ENCODE measurements around the gene CARTPT.

The CARTPT gene

GRCh38 chr5:71719063-71719964 is at the start of gene CARTPT:
CARTPT (plus strand) TSS chr5:71719275; CDS start chr5:71719294, 19 bp downstream.
- peak; percentile 86 for DNase-seq (ENCODE audit: low spot score)

GRCh38 chr5:71677977-71678376 is 41.1 kb upstream of the CARTPT start:
- DNase-seq (ENCODE audit: low spot score): no peak

GRCh38 chr5:71679714-71680113 is 39.4 kb upstream of the CARTPT start:
- DNase-seq (ENCODE audit: low spot score): no peak

- no peak for DNase-seq (ENCODE audit: low spot score)
Observed at GRCh38 chr5:71680510-71680909, 38.6 kb upstream of the CARTPT start.

- no peak for DNase-seq (ENCODE audit: low spot score)
Observed at GRCh38 chr5:71681296-71681695, 37.8 kb upstream of the CARTPT start.

GRCh38 chr5:71684309-71684708 is 34.8 kb upstream of the CARTPT start:
- no peak for DNase-seq (ENCODE audit: low spot score)

GRCh38 chr5:71693828-71694427 is 25.1 kb upstream of the CARTPT start:
- peak; percentile 32 for DNase-seq (ENCODE audit: low spot score)

- DNase-seq (ENCODE audit: low spot score): no peak
Observed at GRCh38 chr5:71695071-71695470, 24.0 kb upstream of the CARTPT start.

- no peak for DNase-seq (ENCODE audit: low spot score)
Observed at GRCh38 chr5:71695595-71695994, 23.5 kb upstream of the CARTPT start.

- peak; percentile 61 for DNase-seq (ENCODE audit: low spot score)
Observed at GRCh38 chr5:71697967-71698366, 21.1 kb upstream of the CARTPT start.

- no peak for DNase-seq (ENCODE audit: low spot score)
Observed at GRCh38 chr5:71699233-71699632, 19.8 kb upstream of the CARTPT start.

GRCh38 chr5:71699751-71700150 is 19.3 kb upstream of the CARTPT start:
- no peak for DNase-seq (ENCODE audit: low spot score)

- no peak for DNase-seq (ENCODE audit: low spot score)
Observed at GRCh38 chr5:71700803-71701202, 18.3 kb upstream of the CARTPT start.

- no peak for DNase-seq (ENCODE audit: low spot score)
Observed at GRCh38 chr5:71701407-71701806, 17.7 kb upstream of the CARTPT start.

- peak; percentile 47 for DNase-seq (ENCODE audit: low spot score)
Observed at GRCh38 chr5:71703941-71704340, 15.1 kb upstream of the CARTPT start.

- DNase-seq (ENCODE audit: low spot score): no peak
Observed at GRCh38 chr5:71705421-71705820, 13.7 kb upstream of the CARTPT start.

- DNase-seq (ENCODE audit: low spot score): no peak
Observed at GRCh38 chr5:71706906-71707305, 12.2 kb upstream of the CARTPT start.

- DNase-seq (ENCODE audit: low spot score): no peak
Observed at GRCh38 chr5:71711610-71712009, 7.5 kb upstream of the CARTPT start.

- DNase-seq (ENCODE audit: low spot score): no peak
Observed at GRCh38 chr5:71714911-71715310, 4.2 kb upstream of the CARTPT start.

GRCh38 chr5:71727978-71728377 is 8.9 kb downstream of the CARTPT start:
- no peak for DNase-seq (ENCODE audit: low spot score)

- no peak for DNase-seq (ENCODE audit: low spot score)
Observed at GRCh38 chr5:71731015-71731414, 11.9 kb downstream of the CARTPT start.

- no peak for DNase-seq (ENCODE audit: low spot score)
Observed at GRCh38 chr5:71732011-71732410, 12.9 kb downstream of the CARTPT start.

- no peak for DNase-seq (ENCODE audit: low spot score)
Observed at GRCh38 chr5:71734141-71734540, 15.1 kb downstream of the CARTPT start.

All from iPS-NIHi11 (cell line).